Neural crest cell (in vitro differentiated cells): ENCODE data around the gene SERPINA12. TPM values are rescaled to one million over a fixed set of nuclear protein-coding genes. Genes with fewer than 3 reads are reported as not detected.

ENCODE experiments used
- DNase-seq: peaks from one replicate; pipeline ENCODE4 v3.0.0; 2021; ENCODE audit warnings: low read depth, mixed read lengths, low spot score
- H3K27ac Mint-ChIP-seq: one replicate; pipeline ENCODE4 v1.8.0; 2021; ENCODE audit warnings: mild to moderate bottlenecking, mixed read lengths; ENCODE audit not compliant: unreplicated experiment
- H3K27me3 Mint-ChIP-seq: 2 replicates; pipeline ENCODE4 v1.8.0; 2021; ENCODE audit warnings: low read depth, mild to moderate bottlenecking, mixed read lengths
- H3K36me3 Mint-ChIP-seq: 2 replicates; pipeline ENCODE4 v1.8.0; 2021; ENCODE audit warnings: low read depth, mild to moderate bottlenecking, mixed read lengths
- H3K4me1 Mint-ChIP-seq: 2 replicates; pipeline ENCODE4 v1.8.0; 2021; ENCODE audit warnings: mixed read lengths
- H3K4me3 Mint-ChIP-seq: one replicate; pipeline ENCODE4 v1.8.0; 2021; ENCODE audit warnings: mild to moderate bottlenecking, mixed read lengths
- H3K9me3 Mint-ChIP-seq: 2 replicates; pipeline ENCODE4 v1.8.0; 2021; ENCODE audit warnings: mixed read lengths
- CTCF ChIP-seq: fragments of 200-600 bp; sonication (generic); conservative IDR thresholded peaks from 2 replicates; pipeline ENCODE4 v1.5.0; 2021; ENCODE audit warnings: antibody characterized with exemption, mild to moderate bottlenecking
- total RNA-seq: library from RNA; stranded (reverse); gene quantifications from 2 replicates; pipeline ENCODE4 v1.2.1, GENCODE V29; 2021

The SERPINA12 gene
- total RNA-seq, 1 donor from 2014 or later = not detected

GRCh38 chr14:94499673-94500072 is 9.6 kb downstream of the SERPINA12 start:
- Mint-ChIP-seq H3K9me3 (no peaks in the 10 kb centered on the region), H3K4me3 (no peak overlapping the region), H3K27me3 (peaks cover 23% of the 10 kb centered on the region), H3K27ac (no peak overlapping the region), H3K36me3 (no peaks in the 10 kb centered on the region), H3K4me1 (no peaks in the 10 kb centered on the region)
- TF ChIP-seq CTCF = no peak
- no peak for DNase-seq

GRCh38 chr14:94498215-94498614 is 11.1 kb downstream of the SERPINA12 start:
- H3K4me3 Mint-ChIP-seq = no peak overlapping the region
- H3K27me3 Mint-ChIP-seq = peaks cover 22% of the 10 kb centered on the region
- TF ChIP-seq CTCF = no peak
- H3K4me1 Mint-ChIP-seq = no peaks in the 10 kb centered on the region
- DNase-seq = no peak
- no peaks in the 10 kb centered on the region for H3K36me3 Mint-ChIP-seq
- no peak overlapping the region for H3K27ac Mint-ChIP-seq
- no peaks in the 10 kb centered on the region for H3K9me3 Mint-ChIP-seq

- no peak overlapping the region for H3K4me3 Mint-ChIP-seq
- H3K27ac Mint-ChIP-seq = no peak overlapping the region
- peaks cover 19% of the 10 kb centered on the region for H3K27me3 Mint-ChIP-seq
- H3K36me3 Mint-ChIP-seq = no peaks in the 10 kb centered on the region
- no peaks in the 10 kb centered on the region for H3K4me1 Mint-ChIP-seq
- no peak for DNase-seq
- TF ChIP-seq CTCF = no peak
- no peaks in the 10 kb centered on the region for H3K9me3 Mint-ChIP-seq
Observed at GRCh38 chr14:94494085-94494484, 15.2 kb downstream of the SERPINA12 start.

- H3K36me3 Mint-ChIP-seq = no peaks in the 10 kb centered on the region
Observed at GRCh38 chr14:94491511-94491910, 17.8 kb downstream of the SERPINA12 start.

GRCh38 chr14:94489336-94489735 is 19.9 kb downstream of the SERPINA12 start:
- H3K27ac Mint-ChIP-seq = no peak overlapping the region
- DNase-seq = no peak
- H3K9me3 Mint-ChIP-seq = no peaks in the 10 kb centered on the region
- H3K4me3 Mint-ChIP-seq = no peak overlapping the region
- no peaks in the 10 kb centered on the region for H3K36me3 Mint-ChIP-seq
- TF ChIP-seq CTCF = no peak
- peaks cover 11% of the 10 kb centered on the region for H3K4me1 Mint-ChIP-seq
- H3K27me3 Mint-ChIP-seq = peaks cover 17% of the 10 kb centered on the region

More at GRCh38 chr14:94491511-94491910, 17.8 kb downstream of the SERPINA12 start:
- no peak for TF ChIP-seq CTCF
- H3K9me3 Mint-ChIP-seq = no peaks in the 10 kb centered on the region
- H3K4me3 Mint-ChIP-seq = no peak overlapping the region
- peaks cover 22% of the 10 kb centered on the region for H3K27me3 Mint-ChIP-seq
- DNase-seq = no peak
- H3K4me1 Mint-ChIP-seq = peaks cover 5% of the 10 kb centered on the region
- H3K27ac Mint-ChIP-seq = no peak overlapping the region

GRCh38 chr14:94486883-94487282 is 22.4 kb downstream of the SERPINA12 start:
- Mint-ChIP-seq H3K4me3 (no peak overlapping the region), H3K27ac (no peak overlapping the region), H3K4me1 (peaks cover 11% of the 10 kb centered on the region), H3K36me3 (no peaks in the 10 kb centered on the region), H3K9me3 (no peaks in the 10 kb centered on the region), H3K27me3 (peaks cover 15% of the 10 kb centered on the region)
- DNase-seq = no peak
- no peak for TF ChIP-seq CTCF
